Fibroblast of skin of back (primary cell): ENCODE results near the gene TMEM229A.
"Not testable (repeated sequence)": the region's sequence is repeated elsewhere in the genome, so short reads cannot be mapped to it uniquely, and the experiment has no call there.

Source experiments
- DNase-seq: peaks from one replicate; pipeline ENCODE4 v3.0.0-alpha.2; 2013

TMEM229A gene

DNA sequence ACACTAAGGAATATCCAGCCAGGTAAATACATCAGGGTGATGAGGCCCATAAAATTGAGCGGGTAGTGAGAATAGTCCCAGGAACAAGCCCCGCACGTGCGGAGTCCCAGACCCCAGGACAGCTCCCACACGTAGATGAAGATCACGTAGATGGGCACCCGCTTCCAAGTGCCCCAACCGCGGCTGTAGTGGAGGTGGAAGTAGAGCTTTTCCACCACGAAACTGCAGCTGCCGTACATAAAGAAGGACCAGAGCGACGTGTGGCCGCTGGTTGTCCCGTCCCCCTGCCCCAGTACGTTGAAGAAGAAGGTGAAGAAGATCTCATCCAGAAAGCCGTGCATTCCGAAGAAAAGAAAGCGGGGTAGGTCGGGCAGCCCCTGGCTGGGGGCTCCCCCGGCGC lies 948 bp downstream of the TMEM229A start:
- no peak for DNase-seq

DNA sequence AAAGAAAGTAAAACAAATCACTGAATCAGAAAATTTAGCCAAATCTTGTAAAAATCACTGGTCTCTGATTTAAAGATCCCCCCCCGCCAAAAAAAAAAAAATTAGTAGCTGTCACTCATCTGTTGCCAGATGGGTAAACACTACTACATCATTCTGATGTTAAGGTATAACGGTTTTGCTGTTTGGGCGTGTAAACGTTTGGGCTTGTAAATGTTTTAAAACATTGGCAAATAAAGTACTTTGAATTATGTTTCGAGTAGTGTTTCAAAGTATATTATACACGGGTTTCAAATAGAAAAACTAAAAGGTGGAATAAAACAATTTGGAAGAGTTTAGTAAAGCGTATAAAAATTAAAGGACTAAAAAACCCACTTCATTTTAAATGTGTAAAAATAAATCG lies 1.5 kb downstream of the TMEM229A start:
- no peak for DNase-seq

DNA sequence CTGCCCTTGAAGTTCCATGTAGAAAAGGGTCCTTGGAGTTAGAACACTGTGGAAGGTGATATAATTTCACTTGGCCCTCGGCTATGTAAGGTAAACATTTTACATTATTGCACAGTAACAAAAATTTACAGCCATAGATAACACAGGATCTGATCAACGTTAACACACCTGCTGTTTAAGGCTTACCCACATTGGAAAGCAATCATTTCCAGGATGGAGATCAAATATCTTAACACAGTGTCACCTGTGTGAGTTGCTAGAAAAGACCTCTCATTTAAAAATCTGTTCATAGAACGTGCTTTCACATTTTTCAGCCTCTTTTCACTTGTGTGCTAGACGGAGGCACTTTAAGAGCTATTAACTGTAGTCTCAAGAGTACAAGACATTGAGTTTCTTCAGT lies 1.9 kb downstream of the TMEM229A start:
- no peak for DNase-seq

DNA sequence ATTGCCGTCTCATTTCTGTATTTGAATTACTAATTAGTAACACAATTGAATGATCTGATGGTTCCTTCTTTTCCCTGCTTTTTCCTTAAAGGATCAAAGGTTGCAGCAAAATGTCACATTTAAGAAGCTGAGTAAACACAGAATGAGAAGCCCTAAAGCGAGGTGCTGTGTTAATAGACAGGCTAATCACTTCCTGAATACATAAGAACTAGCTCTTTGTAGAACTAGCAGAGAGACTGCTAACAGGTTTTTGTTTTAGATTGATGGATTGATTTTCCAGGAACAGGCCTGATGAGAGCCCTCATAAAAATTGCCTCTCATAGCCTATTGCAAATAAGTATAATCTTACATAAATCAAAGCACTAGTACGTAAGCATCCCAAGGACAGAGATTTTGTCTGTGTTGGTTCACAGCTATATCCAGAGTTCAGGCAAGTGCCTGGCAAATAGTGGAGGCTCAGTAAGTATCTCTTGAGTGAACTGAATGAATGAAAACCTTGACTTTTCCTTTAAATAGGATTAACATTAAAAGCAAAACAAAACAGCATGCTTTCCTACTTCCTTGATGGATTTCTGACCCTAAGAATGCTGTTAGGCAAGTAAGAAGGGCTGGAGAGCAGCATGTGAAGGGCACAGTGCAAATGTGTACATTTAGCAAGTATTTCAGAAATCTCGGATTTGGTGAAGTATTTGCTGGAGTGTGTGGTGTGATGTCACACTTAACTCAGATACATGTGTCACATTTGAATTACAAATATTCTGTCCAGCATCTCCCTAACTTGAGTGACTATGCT lies 3.3 kb downstream of the TMEM229A start:
- no peak for DNase-seq

DNA sequence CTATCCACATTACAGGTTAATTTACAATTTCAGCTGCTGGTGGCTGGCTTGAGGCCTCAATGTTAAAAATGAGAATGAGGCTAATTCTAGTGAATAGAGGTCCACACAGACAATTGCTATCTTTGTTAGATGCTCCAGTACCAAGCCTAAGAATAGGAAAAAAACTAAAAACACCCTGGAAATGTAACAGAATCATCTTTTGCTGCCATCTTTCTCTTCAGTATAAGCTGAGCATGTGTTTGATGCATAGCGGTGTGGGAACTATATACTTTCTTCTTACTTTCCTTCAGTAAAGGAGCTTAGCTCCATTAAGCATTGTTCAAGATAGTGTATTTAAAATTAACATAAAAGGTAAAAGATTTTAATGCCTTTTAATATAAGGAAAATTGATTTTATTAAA lies 5.6 kb downstream of the TMEM229A start:
- no peak for DNase-seq

DNA sequence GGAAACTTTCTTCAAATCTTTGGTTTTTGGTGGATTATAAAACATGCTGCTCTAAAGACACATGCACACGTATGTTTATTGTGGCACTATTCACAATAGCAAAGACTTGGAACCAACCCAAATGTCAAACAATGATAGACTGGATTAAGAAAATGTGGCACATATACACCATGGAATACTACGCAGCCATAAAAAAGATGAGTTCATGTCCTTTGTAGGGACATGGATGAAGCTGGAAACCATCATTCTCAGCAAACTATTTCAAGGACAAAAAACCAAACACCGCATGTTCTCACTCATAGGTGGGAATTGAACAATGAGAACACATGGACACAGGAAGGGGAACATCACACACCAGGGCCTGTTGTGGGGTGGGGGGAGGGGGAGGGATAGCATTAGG lies 8.5 kb downstream of the TMEM229A start:
- DNase-seq: not testable (repeated sequence)

DNA sequence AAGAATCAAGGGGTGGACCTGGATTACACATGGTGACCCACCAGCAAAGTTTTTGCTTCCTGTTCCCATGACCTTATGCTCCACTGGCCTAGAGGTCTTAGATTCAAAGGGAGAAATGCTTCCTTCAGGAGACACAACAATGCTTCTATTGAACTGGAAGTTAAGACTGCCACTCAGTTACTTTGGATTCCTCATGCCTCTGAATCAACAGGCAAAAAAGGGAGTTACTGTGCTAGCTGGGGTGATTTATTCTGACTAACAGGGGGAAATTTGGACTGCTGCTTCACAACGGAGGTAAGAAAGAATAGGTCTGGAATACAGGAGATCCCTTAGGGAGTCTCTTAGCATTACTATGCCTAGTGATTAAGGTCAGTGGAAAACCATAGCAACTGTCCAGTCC lies 10.3 kb downstream of the TMEM229A start:
- no peak for DNase-seq

DNA sequence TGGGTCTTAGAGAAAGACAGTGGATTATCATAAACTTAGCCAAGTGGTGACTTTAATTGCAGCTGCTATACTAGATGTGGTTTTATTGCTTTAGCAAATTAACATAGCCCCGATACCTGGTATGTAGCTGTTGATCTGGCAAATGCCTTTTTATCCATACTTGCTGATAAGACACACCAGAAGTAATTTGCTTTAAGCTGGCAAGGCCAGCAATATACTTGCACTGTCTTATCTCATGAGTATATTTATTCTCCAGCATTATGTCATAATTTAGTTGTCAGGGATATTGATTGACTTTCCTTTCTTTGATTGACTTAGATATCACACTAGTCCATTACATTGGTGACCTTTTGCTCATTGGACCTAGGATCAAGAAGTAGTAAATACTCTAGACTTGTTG lies 12.8 kb downstream of the TMEM229A start:
- DNase-seq: no peak

DNA sequence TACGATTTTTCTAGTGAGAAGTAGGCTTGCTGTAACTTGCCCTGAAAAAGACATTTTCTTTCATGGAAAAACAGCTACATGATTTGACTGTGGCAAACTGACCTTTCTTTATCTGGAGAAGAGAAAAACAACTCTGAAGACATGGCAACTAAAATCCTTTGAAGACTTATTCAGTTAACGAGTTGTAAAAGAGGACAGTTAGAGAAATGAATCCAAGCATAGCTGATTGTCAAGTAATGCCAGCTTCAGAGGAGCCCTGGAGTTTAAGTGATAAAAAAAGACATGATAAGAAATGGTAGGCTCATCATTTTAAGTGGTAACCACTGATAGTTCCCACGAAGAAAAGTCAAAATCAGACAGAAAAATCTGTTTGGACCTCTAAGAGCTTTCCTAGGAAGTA lies 19.6 kb downstream of the TMEM229A start:
- DNase-seq: no peak

DNA sequence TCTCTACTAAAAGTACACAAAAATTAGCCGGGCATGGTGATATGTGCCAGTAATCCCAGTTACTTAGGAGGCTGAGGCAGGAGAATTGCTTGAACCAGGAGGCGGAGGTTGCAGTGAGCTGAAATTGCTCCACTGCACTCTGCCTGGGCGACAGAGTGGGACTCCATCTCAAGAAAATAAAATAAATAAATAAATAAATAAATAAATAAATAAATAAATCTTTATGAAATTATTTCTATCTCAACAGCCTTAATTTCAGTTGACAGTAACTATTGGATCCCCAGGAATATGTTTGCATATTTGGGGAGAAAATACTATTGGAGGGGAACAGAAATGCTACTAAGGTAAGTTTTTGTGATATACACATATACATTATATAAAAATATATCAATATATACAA lies 20.0 kb downstream of the TMEM229A start:
- DNase-seq: no peak

DNA sequence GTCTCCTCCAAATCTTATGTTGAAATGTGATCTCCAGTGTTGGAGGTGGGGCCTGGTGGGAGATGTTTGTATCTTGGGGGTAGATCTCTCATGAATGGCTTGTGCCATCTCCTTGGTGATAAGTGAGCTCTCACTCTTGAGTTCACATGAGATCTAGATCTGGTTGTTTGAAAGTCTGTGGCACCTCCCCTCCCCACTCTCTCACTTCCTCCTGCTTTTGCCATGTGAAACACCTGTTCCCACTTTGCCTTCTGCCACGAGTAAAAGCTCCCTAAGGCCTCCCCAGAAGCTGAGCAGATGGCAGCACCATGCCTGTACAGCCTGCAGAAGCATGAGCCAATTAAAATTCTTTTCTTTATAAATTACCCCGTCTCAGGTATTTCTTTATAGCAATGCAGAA lies 23.5 kb downstream of the TMEM229A start:
- DNase-seq: no peak

DNA sequence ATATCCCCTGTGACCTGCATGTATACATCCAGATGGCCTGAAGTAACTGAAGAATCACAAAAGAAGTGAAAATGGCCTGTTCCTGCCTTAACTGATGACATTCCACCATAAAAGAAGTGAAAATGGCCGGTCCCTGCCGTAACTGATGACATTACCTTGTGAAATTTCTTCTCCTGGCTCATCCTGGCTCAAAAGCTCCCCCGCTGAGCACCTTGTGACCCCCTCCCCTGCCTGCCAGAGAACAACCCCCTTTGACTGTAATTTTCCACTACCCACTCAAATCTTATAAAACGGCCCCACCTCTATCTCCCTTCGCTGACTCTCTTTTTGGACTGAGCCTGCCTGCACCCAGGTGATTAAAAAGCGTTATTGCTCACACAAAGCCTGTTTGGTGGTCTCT lies 24.6 kb downstream of the TMEM229A start:
- not testable (repeated sequence) for DNase-seq

DNA sequence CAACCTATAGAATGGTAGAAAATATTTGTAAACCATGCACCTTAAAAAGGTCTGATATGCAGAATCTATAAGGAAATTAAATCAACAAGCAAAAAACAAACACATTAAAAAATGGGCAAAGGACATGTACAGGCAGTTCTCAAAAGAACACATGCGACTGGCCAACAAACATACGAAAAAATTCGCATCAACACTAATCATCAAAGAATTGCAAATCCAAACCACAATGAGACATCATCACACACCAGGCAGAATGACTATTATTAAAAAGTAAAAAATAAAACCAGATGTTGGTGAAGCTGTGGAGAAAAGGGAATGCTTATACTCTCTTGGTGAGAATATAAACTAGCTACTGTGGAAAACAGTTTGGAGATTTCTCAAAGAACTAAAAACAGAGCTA lies 33.2 kb downstream of the TMEM229A start:
- no peak for DNase-seq

DNA sequence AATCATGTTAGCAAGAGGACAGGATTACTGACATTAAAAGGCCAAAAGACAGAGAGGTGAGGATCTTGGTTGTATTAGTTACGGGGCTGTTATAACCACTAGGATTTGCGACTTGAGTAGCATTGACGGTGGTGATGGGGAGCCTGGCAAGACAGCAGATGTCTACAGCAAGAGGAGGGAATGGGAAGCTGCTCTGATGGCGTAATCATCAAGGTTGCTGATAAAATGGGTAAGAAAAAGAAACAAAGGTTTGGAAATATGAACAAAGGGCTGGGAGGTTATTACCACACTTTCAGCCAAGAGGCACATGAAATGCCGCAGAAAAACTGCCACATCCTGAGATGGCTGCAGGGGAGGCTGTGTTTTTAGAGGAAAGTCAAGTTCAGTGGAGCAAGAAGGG lies 33.9 kb downstream of the TMEM229A start:
- no peak for DNase-seq

DNA sequence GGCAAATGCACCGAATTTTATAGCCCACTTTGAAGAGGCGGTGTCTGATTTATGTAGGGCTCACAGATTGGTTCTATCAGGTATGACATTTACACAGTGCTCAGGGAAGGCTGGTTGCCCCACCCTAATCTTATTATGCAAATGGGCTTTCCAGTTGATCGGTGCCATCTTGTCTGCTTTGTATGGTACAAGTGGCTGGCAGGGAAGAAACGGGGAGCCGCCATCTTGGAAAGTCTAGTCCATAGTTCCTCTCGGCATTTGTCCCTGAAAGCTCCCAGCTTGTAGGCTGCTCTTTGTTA lies 36.6 kb downstream of the TMEM229A start:
- DNase-seq: no peak

DNA sequence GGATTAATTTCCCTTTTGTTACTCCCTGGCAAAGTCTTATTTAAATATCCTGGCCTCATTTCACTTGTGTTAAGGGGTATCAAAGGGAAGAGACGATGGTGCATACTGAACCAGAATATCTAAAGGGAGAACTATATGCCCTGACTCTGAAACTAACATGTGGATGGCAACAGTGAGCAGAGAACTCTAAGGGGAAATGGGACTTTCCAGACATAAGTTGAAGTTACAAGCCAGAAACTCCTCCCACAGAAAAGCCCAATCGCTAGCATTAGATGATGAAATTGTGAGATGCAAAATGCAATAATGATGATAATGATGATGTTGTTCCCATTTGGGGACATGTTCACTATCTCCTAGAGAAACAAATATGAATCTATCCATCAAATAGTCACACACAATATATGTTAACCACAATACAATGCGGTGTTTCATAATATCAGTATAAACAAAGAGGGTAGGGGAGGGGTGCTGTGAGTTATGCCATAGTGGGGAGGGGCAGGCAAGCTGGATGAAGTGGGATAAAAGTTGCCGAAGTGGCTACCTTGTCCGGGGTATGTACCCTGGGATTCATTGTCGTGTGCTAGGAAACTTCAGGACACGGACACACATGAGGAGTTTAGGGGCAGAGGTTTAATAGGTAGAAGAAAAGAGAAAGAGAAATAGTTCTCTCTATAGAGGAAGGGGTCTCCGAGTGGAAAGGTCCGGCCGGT lies 37.1 kb downstream of the TMEM229A start:
- DNase-seq: no peak

DNA sequence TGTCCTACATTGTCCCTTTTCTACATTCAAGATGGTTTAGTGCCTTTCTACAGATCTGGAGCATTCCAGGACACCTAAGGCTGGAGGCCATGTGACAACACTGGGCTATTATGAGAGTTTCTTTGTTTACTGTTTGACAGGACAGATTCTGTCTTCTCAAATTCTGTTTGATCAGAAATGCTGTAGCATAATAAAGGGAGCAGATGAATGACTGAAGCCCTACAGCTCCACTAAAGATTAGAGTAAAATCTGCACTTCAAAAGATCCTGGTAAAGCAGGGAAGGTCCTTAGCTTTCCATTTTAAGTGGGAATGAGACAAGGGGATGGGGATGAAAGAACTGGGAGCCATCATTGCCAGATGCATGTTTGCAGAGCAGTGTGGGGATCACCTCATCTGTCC lies 38.4 kb downstream of the TMEM229A start:
- DNase-seq: no peak

DNA sequence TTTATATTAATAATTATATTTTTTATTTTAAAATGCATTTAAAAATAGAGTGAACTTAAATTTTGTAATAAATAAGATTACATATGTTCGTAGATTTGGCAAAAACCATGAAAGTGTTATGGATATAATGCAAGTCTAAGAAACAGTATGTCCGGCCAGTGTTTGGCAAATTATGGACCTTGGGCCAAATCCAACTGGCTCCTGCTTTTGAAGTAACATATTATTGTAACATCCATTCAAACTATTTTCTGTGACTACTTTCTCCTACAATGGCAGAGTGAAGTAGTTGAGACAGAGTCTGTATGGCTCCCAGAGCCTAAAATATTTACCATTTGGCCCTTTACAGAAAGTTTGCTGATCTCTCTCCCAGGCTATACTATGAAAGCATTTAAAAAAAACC lies 38.9 kb downstream of the TMEM229A start:
- DNase-seq: no peak

DNA sequence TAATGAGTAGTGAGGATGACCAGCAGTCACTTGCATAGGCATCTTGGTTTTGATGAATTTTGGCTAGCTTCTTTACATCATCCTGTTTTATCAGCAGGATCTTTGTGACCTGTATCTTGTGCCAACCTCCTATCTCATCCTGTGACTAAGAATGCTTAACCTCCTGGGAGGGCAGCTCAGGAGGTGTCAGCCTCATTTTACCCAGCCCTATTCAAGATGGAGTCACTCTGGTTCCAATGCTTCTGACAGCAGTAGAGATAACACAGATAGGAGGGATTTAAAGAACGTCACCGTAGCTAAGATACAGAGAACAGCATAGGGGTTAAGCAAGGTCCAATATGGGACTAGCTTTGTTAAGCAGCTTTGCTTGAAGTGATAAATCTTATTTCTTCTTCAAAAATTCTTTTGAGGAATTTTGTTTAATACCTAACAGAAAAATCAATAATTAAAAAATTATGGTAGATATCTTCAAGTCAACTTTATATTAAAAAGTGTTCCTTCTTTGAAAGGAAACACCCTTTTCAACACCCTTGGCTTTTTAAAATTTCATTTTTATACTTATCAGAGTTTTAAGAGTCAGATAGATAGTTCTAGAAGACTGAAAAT lies 39.9 kb downstream of the TMEM229A start:
- DNase-seq: no peak

DNA sequence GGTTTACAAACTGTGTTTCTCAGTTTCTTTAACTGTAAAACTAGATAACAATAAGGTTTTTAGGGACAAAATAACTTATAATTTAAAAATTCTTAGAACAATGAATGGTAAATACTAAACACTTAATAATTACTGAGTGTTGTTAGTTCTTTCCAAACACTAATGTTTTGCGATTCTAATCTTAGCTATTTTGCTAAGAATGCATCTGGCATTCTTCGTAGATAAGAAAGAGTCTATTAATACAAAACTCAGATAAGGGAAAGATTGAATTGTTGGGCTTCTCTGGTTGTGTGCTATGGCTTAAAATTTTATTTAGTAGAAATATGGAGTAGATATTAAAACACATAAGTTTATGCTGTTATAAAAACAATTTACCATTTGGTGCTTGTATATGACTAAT lies 45.4 kb downstream of the TMEM229A start:
- no peak for DNase-seq
